Liver (tissue), 9 donors: ENCODE results near the gene ATG9B. TPM values are rescaled to one million over a fixed set of nuclear protein-coding genes. Genes with fewer than 3 reads are reported as not detected.
A peak's percentile ranks its signal among the peaks of the same experiment; 100 is the strongest.

Experiments
- DNase-seq: peaks from one replicate; pipeline ENCODE4 v3.0.0-alpha.2; 2017; ENCODE audit warnings: low spot score
- H3K27ac ChIP-seq, 2 donors: one replicate each; pipeline ENCODE4 v1.7.0; 2013; ENCODE audit warnings: inconsistent platforms in 2 of 2, low read length in 2 of 2, control low read depth in 1 of 2, low read depth in 1 of 2, mild to moderate bottlenecking in 1 of 2
- H3K27me3 ChIP-seq, 4 donors: one replicate each; pipeline versions ENCODE4 v1.6.1 to v1.7.0; 2013; ENCODE audit warnings: low read length in 3 of 4, inconsistent platforms in 1 of 4, mild to moderate bottlenecking in 1 of 4, moderate library complexity in 1 of 4; ENCODE audit not compliant: control insufficient read depth in 4 of 4, insufficient read depth in 4 of 4
- H3K36me3 ChIP-seq, 4 donors: one replicate each; pipeline versions ENCODE4 v1.6.1 to v1.7.0; 2013; ENCODE audit warnings: low read length in 3 of 4, mild to moderate bottlenecking in 3 of 4, low read depth in 1 of 4, moderate library complexity in 1 of 4; ENCODE audit not compliant: control insufficient read depth in 4 of 4, insufficient read depth in 3 of 4
- H3K4me1 ChIP-seq, 4 donors: one replicate each; pipeline versions ENCODE4 v1.6.1 to v1.7.0; 2013; ENCODE audit warnings: low read length in 3 of 4, mild to moderate bottlenecking in 3 of 4, moderate library complexity in 1 of 4; ENCODE audit not compliant: control insufficient read depth in 4 of 4, insufficient read depth in 4 of 4
- H3K4me3 ChIP-seq, 3 donors: one replicate each; pipeline versions ENCODE4 v1.6.1 to v1.7.0; 2013; ENCODE audit warnings: low read length in 3 of 3, control low read depth in 1 of 3, low read depth in 1 of 3, mild to moderate bottlenecking in 1 of 3
- H3K9ac ChIP-seq, 2 donors: one replicate each; pipeline ENCODE4 v1.7.0; 2013; ENCODE audit warnings: low read length in 2 of 2, mild to moderate bottlenecking in 2 of 2, moderate library complexity in 2 of 2, control low read depth in 1 of 2, low read depth in 1 of 2
- H3K9me3 ChIP-seq, 4 donors: one replicate each; pipeline versions ENCODE4 v1.6.1 to v1.7.0; 2013; ENCODE audit warnings: low read length in 3 of 4; ENCODE audit not compliant: control insufficient read depth in 4 of 4
- ATF3 ChIP-seq: IDR thresholded peaks from 2 replicates; pipeline ENCODE4 v1.6.1; 2016; ENCODE audit warnings: antibody characterized with exemption
- EGR1 ChIP-seq, 2 donors: IDR thresholded peaks; 2 replicates each; pipeline ENCODE4 v1.6.1; 2016 to 2018; ENCODE audit warnings: antibody characterized with exemption in 2 of 2, low read depth in 2 of 2
- FOXA1 ChIP-seq: IDR thresholded peaks from 2 replicates; pipeline ENCODE4 v1.6.1; 2016; ENCODE audit warnings: antibody characterized with exemption
- FOXA2 ChIP-seq: IDR thresholded peaks from 2 replicates; pipeline ENCODE4 v1.6.1; 2016; ENCODE audit warnings: antibody characterized with exemption
- GABPA ChIP-seq, 2 donors: IDR thresholded peaks in 1 of 2; conservative IDR thresholded peaks in 1 of 2; 2 replicates each; pipeline ENCODE4 v1.6.1; 2016; ENCODE audit warnings: antibody characterized with exemption in 2 of 2, mild to moderate bottlenecking in 1 of 2, moderate library complexity in 1 of 2
- HNF4G ChIP-seq: IDR thresholded peaks from 2 replicates; pipeline ENCODE4 v1.6.1; 2016; ENCODE audit warnings: antibody characterized with exemption
- JUND ChIP-seq, 2 donors: IDR thresholded peaks; 2 replicates each; pipeline ENCODE4 v1.6.1; 2016; ENCODE audit warnings: antibody characterized with exemption in 2 of 2
- NR2F2 ChIP-seq: IDR thresholded peaks from 2 replicates; pipeline ENCODE4 v1.6.1; 2016; ENCODE audit warnings: antibody characterized with exemption
- RAD21 ChIP-seq, 2 donors: IDR thresholded peaks; 2 replicates each; pipeline ENCODE4 v1.6.1; 2016; ENCODE audit warnings: antibody characterized with exemption in 2 of 2, mild to moderate bottlenecking in 2 of 2
- REST ChIP-seq: IDR thresholded peaks from 2 replicates; pipeline ENCODE4 v1.6.1; 2016; ENCODE audit warnings: antibody characterized with exemption, mild to moderate bottlenecking
- TAF1 ChIP-seq: conservative IDR thresholded peaks from 2 replicates; pipeline ENCODE4 v1.6.1; 2016; ENCODE audit warnings: antibody characterized with exemption, mild to moderate bottlenecking
- YY1 ChIP-seq: IDR thresholded peaks from 2 replicates; pipeline ENCODE4 v1.6.1; 2016; ENCODE audit warnings: antibody characterized with exemption, mild to moderate bottlenecking
- WGBS: extraction: QIAGEN DNeasy Blood & Tissue Kit; methylation state at CpG from one replicate; pipeline ENCODE4 v1.1.7; 2013; 5-methylcytosine and 5-hydroxymethylcytosine counted together
- polyA plus RNA-seq, 2 donors: library from polyadenylated mRNA; stranded (reverse) in 1 of 2; unstranded in 1 of 2; fragments of 200-250 nt in 1 of 2; fragments of >200 nt in 1 of 2; fragmentation: Nextera tagmentation in 1 of 2; extraction: Ambion mirVana in 1 of 2; gene quantifications; one replicate each; pipeline versions ENCODE4 v1.2.1 to v1.2.3, GENCODE V29; 2013 to 2015
- total RNA-seq, 2 donors: library from RNA; depleted of rRNA; stranded (reverse); fragments of >200 nt; gene quantifications; one replicate each; pipeline ENCODE4 v1.2.3, GENCODE V29; 2014
- TF ChIP-seq, protein P1 (sequence below): IDR thresholded peaks from 2 replicates; pipeline ENCODE4 v1.6.1; 2016; ENCODE audit warnings: antibody characterized with exemption
- TF ChIP-seq, protein P2 (sequence below): fragments of 150-350 bp; IDR thresholded peaks from 2 replicates; pipeline ENCODE4 v1.5.1; 2017; ENCODE audit warnings: improper control_type of control experiment, low read depth, low read length; ENCODE audit not compliant: missing input control
- TF ChIP-seq, protein P3 (sequence below): IDR thresholded peaks from 2 replicates; pipeline ENCODE4 v1.6.1; 2016; ENCODE audit warnings: antibody characterized with exemption
- donor health status: healthy.
- donor health status: healthy.
- donor health status: healthy.
- donor health status: healthy.
- donor health status: healthy.

ATG9B gene
- total and polyA plus RNA-seq, 4 donors: 0.61 TPM; not detected in 3

GRCh38 chr7:151018421-151019129 lies 5.7 kb downstream of the ATG9B start:
- Histone ChIP-seq H3K27ac (no peak overlapping the region), H3K4me3 (peak overlapping the region in 1 of 3 donors; percentile 26), H3K36me3 (no peaks in the 10 kb centered on the region), H3K9me3 (no peaks in the 10 kb centered on the region), H3K27me3 (peaks cover 0 to 2% (median 0%) of the 10 kb centered on the region in 4 donors), H3K9ac (no peak overlapping the region), H3K4me1 (peaks cover 6 to 19% (median 12%) of the 10 kb centered on the region in 4 donors)
- no peak for TF ChIP-seq HNF4G
- TF ChIP-seq, protein P1, sequence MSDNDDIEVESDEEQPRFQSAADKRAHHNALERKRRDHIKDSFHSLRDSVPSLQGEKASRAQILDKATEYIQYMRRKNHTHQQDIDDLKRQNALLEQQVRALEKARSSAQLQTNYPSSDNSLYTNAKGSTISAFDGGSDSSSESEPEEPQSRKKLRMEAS: no peak
- TF ChIP-seq ATF3: no peak
- no peak for TF ChIP-seq FOXA2
- no peak for TF ChIP-seq RAD21 (IDR thresholded peaks at IDR 0.05)
- no peak for TF ChIP-seq FOXA1
- TF ChIP-seq GABPA (IDR thresholded peaks at IDR 0.05 in 1 of 2, conservative IDR thresholded peaks at IDR 0.05 in 1 of 2): no peak
- TF ChIP-seq YY1: no peak
- TF ChIP-seq JUND (IDR thresholded peaks at IDR 0.05): no peak
- TF ChIP-seq REST: no peak
- TF ChIP-seq, protein P2, sequence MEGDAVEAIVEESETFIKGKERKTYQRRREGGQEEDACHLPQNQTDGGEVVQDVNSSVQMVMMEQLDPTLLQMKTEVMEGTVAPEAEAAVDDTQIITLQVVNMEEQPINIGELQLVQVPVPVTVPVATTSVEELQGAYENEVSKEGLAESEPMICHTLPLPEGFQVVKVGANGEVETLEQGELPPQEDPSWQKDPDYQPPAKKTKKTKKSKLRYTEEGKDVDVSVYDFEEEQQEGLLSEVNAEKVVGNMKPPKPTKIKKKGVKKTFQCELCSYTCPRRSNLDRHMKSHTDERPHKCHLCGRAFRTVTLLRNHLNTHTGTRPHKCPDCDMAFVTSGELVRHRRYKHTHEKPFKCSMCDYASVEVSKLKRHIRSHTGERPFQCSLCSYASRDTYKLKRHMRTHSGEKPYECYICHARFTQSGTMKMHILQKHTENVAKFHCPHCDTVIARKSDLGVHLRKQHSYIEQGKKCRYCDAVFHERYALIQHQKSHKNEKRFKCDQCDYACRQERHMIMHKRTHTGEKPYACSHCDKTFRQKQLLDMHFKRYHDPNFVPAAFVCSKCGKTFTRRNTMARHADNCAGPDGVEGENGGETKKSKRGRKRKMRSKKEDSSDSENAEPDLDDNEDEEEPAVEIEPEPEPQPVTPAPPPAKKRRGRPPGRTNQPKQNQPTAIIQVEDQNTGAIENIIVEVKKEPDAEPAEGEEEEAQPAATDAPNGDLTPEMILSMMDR: no peak
- no peak for TF ChIP-seq TAF1
- no peak for TF ChIP-seq EGR1 (IDR thresholded peaks at IDR 0.05; ENCODE audit: low read depth in 2 of 2)
- no peak for TF ChIP-seq NR2F2
- TF ChIP-seq, protein P3, sequence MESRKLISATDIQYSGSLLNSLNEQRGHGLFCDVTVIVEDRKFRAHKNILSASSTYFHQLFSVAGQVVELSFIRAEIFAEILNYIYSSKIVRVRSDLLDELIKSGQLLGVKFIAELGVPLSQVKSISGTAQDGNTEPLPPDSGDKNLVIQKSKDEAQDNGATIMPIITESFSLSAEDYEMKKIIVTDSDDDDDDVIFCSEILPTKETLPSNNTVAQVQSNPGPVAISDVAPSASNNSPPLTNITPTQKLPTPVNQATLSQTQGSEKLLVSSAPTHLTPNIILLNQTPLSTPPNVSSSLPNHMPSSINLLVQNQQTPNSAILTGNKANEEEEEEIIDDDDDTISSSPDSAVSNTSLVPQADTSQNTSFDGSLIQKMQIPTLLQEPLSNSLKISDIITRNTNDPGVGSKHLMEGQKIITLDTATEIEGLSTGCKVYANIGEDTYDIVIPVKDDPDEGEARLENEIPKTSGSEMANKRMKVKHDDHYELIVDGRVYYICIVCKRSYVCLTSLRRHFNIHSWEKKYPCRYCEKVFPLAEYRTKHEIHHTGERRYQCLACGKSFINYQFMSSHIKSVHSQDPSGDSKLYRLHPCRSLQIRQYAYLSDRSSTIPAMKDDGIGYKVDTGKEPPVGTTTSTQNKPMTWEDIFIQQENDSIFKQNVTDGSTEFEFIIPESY: no peak
- DNase-seq: no peak
- WGBS: 5% methylated on average over 82 of the region's 82 CpGs
